HG03342 (cell line): Measurements from ENCODE around the gene SLC12A9.
"Not testable (repeated sequence)": the region's sequence is repeated elsewhere in the genome, so short reads cannot be mapped to it uniquely, and the experiment has no call there.

Experiments
- ATAC-seq: cut with Tn5 transposase; IDR thresholded peaks from one replicate; pipeline ENCODE4 v1.9.1; 2021; ENCODE audit warnings: mild to moderate bottlenecking, moderate library complexity; ENCODE audit not compliant: unreplicated experiment

The SLC12A9 gene

GRCh38 chr7:100824499-100825214 lies 27.9 kb upstream of the SLC12A9 start:
- ATAC-seq, result no peak

- no peak for ATAC-seq
Measured at GRCh38 chr7:100825215-100825671, 27.3 kb upstream of the SLC12A9 start.

DNA sequence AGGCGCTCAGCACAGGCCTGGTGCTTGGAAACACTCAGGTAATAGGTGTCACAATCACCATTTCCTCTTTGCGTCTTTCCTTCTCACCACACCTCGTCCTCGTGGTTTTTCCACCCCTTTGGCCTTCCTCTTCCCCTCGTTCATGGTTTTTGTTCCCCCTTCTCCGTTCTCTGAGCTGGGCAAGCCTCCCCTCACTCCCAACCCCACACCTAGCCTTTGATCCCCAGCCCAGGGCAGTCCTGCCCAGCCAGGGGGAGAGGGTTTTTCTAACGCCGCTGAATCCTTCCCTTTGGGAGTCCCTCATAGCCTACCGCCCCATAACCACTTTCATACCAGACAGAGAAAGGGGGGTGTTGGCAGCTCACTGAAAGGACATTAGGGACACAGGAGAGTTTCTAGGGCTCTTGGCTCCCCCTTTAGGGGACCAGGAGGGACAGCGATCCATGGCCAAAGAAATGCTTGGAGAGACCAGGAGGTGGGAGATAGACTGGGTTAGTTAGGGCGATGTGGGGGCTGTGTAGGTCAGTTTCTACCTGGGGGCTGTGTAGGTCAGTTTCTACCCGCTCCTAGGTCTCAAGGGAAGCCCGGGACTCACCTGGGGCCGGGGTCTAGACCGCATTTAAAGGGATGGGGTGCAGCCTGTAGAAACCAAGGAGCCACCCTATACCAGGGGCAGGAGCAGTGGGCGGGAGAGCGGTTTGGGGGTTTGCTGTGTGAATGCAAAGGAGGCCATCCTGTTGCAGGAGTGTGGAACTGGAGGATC lies 26.6 kb upstream of the SLC12A9 start:
- ATAC-seq, result no peak

- no peak for ATAC-seq
Measured at GRCh38 chr7:100826514-100827329, 25.8 kb upstream of the SLC12A9 start.

- ATAC-seq, result no peak
Measured at GRCh38 chr7:100827330-100828226, 24.9 kb upstream of the SLC12A9 start, which contains the start of gene EPHB4. EPHB4 (minus strand) TSS chr7:100827523; CDS start chr7:100827030, 493 bp downstream.

DNA sequence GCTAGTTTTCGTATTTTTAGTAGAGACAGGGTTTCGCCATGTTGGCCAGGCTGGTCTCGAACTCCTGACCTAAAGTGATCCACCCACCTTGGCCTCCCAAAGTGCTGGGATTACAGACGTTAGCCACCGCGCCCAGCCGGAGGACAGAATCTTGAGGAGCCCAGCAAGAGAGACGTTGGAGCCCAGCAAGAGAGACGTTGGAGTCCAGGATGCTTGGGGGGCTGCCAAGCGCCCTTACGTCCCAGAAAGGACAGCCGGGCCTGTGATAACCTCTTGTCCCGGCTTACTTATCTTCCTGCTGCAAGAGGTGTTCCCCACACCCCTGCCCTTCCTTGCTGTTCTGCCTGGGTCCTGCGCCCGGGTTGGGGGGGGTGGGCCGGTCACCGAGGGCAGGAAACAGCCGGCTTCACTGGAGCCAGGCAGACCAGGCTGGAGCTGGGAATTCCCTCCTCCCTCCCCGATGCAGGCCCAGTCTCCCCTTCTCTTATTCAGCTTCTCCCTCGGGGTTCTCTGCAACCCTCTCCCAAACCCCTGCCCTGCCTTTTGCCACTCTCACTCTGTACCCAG lies 23.3 kb upstream of the SLC12A9 start:
- ATAC-seq, result no peak

DNA sequence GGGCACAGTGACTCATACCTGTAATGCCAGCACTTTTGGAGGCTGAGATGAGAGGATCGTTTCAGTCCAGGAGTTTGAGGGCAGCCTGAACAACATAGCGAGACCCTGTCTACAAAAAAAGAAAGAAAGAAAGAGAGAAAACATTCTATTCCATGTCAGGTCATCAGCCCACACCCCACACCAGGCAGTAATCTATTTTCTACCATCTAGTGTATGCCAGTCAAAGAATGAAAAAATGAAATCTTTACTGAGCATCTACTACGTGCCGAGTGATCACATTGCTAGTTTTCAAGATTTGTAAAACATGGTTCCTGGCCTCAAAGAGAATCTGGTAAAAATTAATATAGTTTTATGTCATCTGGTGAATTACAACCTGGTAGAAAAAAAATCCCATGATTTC lies 22.1 kb upstream of the SLC12A9 start:
- no peak for ATAC-seq

GRCh38 chr7:100832281-100832633 lies 20.3 kb upstream of the SLC12A9 start:
- ATAC-seq, result no peak

- no peak for ATAC-seq
Measured at GRCh38 chr7:100835903-100836811, 16.4 kb upstream of the SLC12A9 start.

DNA sequence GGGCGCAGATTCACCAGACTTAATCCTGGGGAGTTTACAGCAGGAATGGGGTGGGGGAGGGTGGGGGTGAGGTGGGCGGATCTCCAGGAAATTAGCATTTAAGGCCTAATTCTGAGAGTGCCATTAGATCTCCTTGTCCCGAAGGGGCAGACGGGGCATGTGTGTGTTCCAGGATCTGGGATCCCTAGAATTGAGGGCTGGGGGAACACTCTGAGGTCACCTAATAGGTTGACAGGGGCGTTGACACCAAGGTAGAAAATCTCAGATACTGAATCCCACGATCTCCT lies 15.8 kb upstream of the SLC12A9 start:
- ATAC-seq, result no peak

GRCh38 chr7:100837099-100837836 lies 15.2 kb upstream of the SLC12A9 start:
- peak; percentile 86 for ATAC-seq

DNA sequence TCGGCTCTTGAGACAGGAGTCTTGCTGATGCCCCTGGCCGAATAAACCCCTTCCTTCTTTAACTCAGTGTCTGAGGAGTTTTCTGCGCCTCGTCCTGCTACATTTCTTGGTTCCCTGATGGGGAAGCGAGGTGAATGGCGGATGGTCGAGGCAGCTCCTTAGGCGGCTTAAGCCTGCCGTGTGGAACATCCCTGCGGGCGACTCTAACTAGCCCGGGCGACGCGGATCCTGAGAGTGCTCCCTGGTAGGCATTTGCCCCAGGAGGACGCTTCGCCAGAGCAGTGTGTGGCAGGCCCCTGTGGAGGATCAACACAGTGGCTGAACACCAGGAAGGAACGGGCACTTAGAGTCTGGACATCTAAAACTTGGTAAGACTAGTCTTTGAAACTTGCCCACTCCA lies 13.2 kb upstream of the SLC12A9 start:
- no peak for ATAC-seq

GRCh38 chr7:100840470-100841100 lies 11.9 kb upstream of the SLC12A9 start:
- ATAC-seq, result no peak

DNA sequence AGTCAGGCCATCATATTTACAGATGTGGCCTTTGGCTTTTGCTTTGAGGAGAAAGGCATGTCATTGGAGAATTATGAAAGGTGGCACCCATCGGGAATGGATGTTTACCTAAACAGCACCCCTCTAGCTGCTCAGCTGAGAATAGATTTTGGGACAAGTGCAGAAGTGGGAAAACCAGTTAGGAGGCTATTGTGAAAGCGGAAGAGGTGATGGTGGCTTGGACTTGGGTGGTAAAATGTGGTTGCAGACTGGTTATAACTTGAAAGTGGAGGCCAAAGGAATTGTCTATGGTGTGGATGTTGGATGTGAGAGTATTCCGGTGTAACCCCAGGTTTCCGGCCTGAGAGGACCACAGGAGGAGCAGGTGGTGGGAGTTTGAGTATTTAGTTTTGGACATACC lies 5.2 kb upstream of the SLC12A9 start:
- ATAC-seq, result no peak

DNA sequence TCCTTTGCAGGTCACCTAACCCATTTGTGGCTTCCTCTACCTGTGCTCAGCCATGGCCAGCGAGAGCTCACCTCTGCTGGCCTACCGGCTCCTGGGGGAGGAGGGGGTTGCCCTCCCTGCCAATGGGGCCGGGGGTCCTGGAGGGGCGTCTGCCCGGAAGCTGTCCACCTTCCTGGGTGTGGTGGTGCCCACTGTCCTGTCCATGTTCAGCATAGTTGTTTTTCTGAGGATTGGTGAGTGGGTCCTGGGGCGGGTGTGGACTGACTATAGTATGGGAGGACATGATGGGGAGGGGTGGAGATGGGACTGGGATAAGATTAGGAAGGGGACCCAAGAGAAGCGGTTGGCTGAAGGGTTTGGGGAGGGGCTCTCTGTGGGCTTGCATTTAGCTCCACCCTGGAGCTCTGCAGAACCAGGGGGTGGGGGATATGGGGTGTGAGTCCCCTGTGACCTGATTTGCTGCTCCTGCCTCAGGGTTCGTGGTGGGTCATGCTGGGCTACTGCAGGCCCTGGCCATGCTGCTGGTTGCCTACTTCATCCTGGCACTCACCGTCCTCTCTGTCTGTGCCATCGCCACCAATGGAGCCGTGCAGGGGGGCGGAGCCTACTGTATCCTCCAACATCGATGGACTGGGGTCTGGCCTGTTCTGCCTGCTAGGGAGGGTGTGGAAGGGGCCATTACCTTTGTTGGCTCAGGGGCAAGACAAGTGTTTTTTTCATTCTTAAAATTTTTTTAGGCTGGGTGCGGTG lies 1.8 kb downstream of the SLC12A9 start:
- ATAC-seq, result no peak

DNA sequence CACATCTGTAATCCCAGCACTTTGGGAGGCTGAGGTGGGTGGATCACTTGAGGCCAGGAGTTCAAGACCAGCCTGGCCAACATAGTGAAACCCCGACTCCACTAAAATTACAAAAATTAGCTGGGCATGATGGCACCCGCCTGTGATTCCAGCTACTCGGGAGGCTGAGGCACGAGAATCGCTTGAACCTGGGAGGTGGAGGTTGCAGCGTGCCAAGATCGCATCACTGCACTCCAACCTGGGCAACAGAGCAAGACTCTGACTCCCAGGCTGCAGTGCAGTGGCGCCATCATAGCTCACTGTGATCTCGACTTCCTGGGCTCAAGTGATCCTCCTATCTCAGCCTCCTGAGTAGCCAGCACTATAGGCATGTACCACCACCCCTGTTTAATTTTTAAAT lies 2.4 kb downstream of the SLC12A9 start:
- ATAC-seq, result not testable (repeated sequence)

- no peak for ATAC-seq
Measured at GRCh38 chr7:100855515-100855914, 3.0 kb downstream of the SLC12A9 start.
